Hematopoietic multipotent progenitor cell (in vitro differentiated cells): Measurements from ENCODE around the gene ARHGAP23. TPM values are rescaled to one million over a fixed set of nuclear protein-coding genes. Genes with fewer than 3 reads are reported as not detected.
A peak's percentile ranks its signal among the peaks of the same experiment; 100 is the strongest.
"Not testable (repeated sequence)": the region's sequence is repeated elsewhere in the genome, so short reads cannot be mapped to it uniquely, and the experiment has no call there.

Source experiments
- DNase-seq, 3 donors: peaks; one replicate each; pipeline ENCODE4 v3.0.0-alpha.2; 2011 to 2015; ENCODE audit warnings: low read depth in 2 of 3, low spot score in 2 of 3
- total RNA-seq: library from RNA; depleted of rRNA; stranded (reverse); fragments of >200 nt; gene quantifications from one replicate; pipeline ENCODE4 v1.2.3, GENCODE V29; 2012

The ARHGAP23 gene
- total RNA-seq, 1 donor, result 16.4 TPM

DNA sequence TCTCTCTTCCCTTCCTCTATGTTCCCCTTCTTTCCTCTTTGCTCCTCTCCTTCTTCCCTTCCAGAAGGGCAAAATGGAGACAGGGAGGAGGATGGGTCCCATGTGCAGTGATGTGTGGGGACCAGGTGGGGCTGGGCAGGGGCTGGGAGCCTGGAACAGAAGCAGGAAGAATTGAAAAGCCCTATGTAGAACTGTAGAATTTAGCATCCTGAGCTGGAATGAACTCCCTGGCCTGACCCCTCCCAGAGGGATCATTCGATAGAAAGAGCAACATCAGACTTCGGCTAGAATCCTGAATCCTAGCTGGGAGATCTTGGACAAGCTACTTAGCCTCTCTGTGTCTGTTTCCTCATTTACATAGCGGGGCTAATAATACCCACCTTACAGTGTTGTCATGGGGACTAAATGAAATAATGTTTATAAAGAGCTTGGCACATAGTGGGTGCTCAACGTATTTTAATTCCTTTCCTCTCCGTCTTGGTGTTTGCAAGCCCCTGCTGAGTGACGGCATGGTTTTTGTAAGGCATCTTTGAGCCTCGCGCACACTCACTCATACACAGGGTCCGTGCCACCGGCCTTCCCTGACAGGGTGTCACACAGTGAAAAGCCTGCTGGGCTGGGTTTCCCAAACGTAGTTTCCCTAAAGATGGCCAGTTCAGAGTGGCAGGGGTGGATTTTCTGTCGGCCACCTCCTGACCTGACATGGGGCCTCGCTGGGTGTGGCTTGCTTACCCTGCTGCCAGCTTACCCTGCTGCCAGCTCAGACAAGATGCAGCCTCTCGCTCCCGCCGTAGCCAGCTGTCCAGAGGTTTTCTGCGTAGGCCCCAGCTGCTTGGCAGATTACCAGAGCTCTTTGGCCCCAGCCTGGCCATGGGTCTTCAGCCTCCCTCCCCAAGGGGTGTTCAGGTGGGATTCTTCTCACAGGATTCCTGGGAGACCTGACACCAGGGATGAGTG is 6.1 kb upstream of the ARHGAP23 start:
- no peak for DNase-seq

DNA sequence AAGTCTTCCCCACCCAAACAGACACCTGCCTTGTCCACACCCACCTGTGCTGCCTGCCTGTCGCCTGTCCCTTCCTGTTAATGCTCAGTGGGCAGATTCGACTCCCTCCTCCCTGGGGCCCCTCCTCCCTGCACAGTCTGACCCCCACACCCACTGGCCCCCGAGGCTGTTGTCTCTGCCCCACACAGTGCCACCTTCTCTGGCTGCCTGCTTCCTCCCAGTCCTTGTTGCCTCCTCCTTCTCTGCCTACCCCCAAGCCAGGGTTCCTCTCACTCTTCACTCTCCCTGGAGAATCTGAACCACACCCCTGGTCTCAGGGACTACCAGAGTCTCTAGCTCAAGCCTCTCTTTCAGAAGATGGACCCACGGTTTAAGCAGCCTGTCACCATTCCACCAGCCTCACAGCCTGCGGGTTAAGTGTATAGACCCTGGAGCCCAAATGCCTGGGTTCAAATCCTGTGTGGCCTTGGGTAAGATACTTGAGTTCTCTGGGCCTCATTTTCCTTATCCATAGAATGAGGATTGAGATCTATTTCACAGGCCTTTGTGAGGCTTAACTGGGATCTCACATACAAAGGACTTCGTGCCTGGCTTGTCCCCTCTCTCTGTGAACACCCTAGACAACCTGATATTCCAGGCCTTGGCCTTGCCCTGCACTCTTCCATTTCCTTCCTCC is 3.8 kb upstream of the ARHGAP23 start:
- no peak for DNase-seq

GRCh38 chr17:38425031-38425430 is 3.2 kb upstream of the ARHGAP23 start:
- peak in 1 of 3 donors; percentile 31 for DNase-seq

- DNase-seq, result no peak
Measured at GRCh38 chr17:38425744-38426143, 2.5 kb upstream of the ARHGAP23 start.

DNA sequence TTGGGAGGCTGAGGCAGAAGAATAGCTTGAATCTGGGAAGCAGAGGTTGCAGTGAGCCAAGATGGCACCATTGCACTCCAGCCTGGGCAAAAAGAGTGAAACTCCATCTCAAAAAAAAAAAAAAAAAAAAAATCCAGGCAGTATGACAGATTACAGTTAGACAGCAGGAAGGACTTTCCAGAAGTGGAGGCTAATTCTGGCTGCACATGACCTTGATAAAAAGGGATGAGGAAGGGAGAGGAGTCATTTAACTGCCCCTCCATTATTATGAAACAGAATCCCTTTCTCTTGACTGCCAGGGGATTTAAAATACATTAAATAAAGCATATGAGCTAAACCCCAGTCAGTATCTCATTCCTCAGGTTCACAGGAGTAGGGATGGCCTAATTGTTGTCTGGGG is 1.8 kb upstream of the ARHGAP23 start:
- no peak for DNase-seq

DNA sequence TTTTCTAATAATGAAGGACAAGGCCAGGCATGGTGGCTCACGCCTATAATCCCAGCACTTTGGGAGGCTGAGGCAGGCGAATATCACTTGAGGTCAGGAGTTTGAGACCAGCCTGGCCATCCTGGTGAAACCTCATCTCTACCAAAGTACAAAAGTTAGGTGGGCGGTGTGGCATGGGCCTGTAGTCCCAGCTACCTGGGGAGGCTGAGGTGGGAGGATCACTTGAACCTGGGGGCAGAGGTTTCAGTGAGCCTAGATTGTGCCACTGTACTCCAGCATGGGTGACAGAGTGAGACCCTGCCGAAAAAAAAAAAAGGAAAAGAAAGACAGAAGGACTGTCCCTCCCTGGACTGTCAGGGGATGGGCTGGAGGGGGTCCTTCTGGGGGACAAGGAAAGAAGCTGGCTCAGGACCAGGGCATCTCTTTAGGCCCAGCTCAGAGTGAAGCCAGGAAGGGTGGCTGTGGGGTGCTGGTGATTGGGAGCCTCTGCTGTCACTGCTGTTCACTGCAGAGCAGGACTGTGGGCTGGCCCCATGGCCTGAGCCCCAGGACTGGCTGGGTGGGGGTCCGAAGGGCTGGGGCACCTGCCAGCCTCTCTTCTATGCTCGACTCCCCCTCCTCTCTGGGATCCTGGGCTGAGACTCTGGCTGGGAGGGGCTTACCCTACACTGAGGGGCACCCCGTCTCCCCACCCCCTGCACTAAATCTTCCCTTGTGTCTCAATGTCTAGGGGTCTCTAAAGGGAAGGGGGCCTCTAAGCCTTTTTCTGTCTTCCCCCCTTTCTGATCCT is 909 bp upstream of the ARHGAP23 start:
- DNase-seq, result no peak

- peak in 2 of 3 donors; percentile 58 to 66 for DNase-seq
Measured at GRCh38 chr17:38428643-38429371, 543 bp downstream of the ARHGAP23 start.

DNA sequence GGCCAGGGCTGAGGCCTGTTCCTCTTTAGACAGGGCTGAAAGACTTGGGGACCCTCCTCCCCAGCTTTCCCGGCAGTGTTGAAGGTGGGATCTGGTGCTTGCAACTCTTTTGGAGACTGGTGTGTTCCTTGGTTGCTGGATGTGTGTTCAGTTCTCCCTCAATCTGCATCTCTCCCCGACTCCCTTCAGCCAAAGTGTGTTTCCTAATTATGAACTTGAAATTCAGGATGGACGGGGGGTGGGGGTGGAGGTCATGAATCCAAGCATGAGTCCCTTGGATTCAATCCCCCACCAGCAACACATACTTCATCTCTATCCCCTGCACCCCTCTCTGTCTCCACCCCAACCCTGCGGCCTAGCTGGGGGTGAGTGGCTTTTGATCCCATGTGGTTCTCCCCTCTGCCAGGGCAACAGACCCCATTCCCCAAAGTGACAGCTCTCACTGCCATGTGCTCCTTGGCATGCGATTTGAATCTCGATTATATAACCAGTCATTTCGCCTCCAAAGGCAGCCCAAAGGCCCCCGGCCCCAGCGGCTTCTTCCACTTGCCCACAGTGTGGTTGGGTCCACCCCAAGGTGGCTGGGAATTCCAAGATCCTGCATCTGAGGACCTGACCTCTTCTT is 1.3 kb downstream of the ARHGAP23 start:
- DNase-seq, result no peak

- DNase-seq, result no peak
Measured at GRCh38 chr17:38430316-38430715, 2.1 kb downstream of the ARHGAP23 start.

DNA sequence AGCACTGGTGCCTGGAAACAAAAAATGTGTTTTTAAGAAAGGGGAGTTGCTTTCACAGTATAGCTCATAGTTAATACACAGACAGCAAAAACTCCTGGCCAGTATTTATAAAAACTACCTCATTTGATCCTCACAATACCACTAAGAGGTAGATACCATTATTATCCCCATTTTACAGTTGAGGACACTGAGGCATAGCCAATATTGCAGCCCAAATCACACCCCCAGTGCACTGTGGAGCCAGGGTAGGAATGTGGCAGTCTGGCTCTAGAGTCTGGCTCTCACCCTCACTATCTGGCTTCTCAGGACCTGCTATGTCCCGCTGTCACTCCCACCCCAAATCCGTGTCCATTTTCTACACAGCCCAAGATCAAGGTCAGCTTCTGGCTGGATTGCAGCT is 2.6 kb downstream of the ARHGAP23 start:
- no peak for DNase-seq

- no peak for DNase-seq
Measured at GRCh38 chr17:38431346-38432145, 3.3 kb downstream of the ARHGAP23 start.

- no peak for DNase-seq
Measured at GRCh38 chr17:38434178-38434665, 6.0 kb downstream of the ARHGAP23 start.

- no peak for DNase-seq
Measured at GRCh38 chr17:38435795-38436194, 7.5 kb downstream of the ARHGAP23 start.

DNA sequence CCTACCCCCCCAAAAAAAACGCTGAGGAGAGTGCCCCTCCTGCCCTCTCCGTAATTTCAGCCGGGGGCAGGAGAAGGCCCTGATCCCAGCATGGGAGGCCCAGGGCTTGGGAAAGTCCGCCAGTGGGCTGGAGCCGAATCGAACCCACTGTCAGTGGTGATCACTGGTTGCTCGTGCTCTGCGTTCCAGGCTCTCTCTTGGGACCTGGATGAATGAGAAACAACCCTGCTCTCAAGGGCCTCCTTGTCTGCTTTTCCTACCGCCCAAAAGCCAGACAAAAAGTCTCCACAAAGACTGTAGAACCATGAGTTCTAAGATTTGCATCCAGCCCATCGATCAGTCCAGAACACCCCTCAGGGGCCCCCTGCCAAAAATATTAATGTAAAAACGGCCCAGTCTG is 8.1 kb downstream of the ARHGAP23 start:
- no peak for DNase-seq

DNA sequence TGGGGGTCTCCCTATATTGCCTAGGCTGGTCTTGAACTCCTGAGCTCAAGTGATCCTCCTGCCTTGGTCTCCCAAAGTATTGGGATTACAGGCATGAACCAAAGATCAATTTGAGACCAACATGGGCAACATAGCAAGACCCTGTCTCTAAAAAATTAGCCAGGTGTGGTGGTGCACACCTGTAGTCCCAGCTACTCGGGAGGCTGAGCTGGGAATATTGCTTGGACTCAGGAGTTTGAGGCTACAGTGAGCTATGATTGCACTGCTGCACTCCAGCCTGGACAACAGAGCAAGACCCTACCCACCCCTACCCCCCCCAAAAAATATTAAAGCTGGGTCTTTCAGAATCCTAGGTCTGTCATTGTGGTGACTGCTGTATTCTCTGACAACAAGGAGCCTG is 9.0 kb downstream of the ARHGAP23 start:
- DNase-seq, result not testable (repeated sequence)

DNA sequence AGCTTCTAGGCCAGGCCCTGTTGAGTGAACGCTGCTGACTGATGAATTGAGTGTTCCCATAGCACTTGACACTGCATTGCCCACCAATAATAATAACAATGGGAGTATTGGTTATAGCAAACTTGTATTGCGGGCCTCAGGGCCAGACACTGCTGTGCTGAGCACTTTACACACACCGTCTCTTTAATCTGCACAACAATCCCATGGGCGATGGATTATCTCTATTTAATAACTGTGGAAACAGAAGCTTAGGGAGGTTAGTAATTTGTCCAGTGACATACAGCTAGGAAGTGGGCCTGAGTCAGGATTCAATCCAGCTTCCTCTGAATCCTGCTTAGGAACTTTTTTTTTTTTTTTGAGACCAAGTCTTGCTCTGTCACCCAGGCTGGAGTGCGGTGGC is 11.2 kb downstream of the ARHGAP23 start:
- DNase-seq, result no peak

DNA sequence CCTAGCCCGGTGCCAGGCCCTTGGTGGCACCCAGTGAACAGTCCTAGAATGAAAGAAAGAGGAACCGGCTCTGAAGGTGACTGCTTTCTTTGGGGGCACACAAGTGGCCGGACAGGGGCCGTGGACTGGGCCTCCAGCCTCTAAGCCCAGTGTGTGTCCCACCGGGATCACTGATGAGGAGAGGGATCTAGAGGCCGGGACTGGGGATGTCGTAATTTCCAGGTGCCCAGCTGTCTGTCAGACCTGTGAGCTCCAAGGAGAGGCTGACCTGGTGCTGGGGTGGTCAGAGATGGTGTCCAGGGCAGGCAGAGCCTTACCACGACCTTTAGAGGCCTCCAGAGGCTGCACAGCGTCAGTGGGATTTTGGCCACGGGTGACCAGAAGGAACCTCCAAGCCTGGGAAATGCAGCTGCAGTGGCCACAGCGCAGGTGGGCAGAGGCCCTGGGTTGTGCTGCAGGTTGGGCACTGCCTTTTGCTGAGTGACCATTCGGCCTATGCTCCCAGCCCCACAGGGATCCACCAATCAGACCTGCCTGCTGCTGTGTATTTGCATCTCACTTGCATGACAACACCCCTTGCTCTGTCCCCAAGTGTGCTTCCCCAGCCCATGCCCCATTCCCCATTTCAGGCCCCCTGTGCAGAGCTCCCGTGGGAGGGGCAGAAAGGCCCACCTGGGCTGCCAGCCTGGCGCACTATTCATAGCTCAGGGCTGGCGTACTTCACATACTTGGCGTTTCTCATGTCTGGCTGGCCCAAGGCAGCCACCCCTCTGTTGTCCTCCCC is 12.5 kb downstream of the ARHGAP23 start:
- DNase-seq, result no peak

- no peak for DNase-seq
Measured at GRCh38 chr17:38441429-38442061, 13.3 kb downstream of the ARHGAP23 start.
